HG03095 (cell line): ENCODE data around the gene SOX30.
"Not testable (repeated sequence)": the region's sequence is repeated elsewhere in the genome, so short reads cannot be mapped to it uniquely, and the experiment has no call there.

Experiments
- ATAC-seq: cut with Tn5 transposase; IDR thresholded peaks from one replicate; pipeline ENCODE4 v1.9.1; 2021; ENCODE audit warnings: moderate library complexity; ENCODE audit not compliant: unreplicated experiment

The SOX30 gene

DNA sequence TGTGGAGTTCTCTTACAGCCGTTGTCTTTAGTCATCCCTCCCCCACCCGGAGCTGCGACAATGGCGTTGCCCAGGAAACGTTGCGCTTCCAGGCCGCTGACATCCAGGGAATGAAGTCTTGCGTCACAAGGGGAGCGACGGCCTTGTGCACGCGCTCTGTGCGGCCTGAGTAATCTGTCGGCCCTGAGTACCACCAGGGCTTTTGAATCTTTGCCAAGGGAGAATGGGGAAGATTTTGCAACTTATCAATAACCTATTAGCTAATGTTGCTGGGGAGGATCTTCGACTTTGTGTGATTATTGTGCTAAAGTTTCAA, at the start of gene SOX30:
SOX30 (minus strand) TSS at position 62 of the 316 bp plus-strand sequence. CDS start 360 bp downstream, outside the sequence.
- ATAC-seq: no peak

DNA sequence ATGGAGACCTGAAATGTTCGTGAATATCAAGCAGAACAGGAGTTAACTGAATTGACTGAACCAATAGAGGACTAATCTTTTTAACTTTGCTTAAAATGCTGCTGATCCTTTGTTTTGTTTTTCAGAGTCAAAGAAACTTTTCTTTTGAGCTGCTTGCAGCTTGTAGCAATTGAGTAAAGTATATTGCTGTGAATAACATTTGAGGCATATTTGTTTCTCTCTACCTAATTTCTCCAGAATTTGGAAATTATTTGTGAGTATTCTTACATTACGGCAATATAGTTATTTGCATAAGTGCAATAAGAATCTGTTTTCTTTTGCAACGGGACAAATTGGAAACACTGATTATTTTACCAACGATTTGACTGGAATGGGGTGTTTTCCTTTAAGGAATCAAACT, 46.4 kb upstream of the SOX30 start:
- not testable (repeated sequence) for ATAC-seq

GRCh38 chr5:157696154-157696553, 43.9 kb upstream of the SOX30 start:
- ATAC-seq: not testable (repeated sequence)

DNA sequence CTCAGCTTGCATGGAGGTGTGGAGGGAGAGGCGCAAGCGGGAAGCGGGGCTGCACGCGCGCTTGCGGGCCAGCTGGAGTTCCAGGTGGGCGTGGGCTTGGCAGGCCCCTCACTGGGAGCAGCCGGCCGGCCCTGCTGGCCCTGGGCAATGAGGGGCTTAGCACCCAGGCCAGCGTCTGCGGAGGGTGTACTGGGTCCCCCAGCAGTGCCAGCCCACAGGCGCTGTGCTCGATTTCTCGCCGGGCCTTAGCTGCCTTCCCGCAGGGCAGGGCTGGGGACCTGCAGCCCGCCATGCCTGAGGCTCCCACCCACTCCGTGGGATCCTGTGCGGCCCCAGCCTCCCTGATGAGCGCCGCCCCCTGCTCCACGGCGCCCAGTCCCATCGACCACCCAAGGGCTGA, 41.6 kb upstream of the SOX30 start:
- not testable (repeated sequence) for ATAC-seq

DNA sequence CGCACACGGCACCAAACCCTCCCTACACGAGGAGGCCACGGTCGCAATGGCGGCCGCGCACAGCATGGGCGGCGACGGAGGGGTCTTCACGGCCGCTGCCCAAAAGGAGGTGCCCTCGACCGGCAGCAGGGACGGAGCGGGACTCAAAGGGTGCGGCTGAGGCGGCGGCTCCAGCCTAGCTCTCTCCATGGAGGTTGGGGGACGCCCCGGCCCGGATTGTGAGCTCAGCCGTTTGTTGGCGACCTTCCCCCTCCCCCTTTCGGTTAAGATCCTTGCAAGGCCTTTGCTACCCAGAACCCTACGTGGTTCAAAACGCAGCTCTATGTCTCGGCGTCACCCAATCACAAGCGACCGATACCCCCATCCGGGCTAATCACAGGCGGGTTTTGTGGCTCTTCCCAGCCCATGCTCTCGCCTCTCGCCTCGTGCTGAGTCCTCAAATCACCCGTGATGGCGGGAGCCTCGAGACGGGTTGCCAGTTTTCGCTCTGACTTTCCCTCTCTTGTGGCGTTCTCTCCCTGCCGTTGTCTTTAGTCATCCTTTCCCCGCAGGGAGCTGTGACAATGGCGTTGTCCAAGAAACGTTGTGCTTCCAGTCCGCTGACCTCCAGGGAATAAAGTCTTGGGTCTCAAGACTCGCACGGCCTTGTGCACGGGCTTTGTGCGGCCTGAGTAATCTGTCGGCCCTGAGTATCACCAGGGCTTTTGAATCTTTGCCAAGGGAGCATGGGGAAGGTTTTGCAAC, 38.6 kb upstream of the SOX30 start:
- ATAC-seq: no peak

GRCh38 chr5:157689942-157690689, 37.9 kb upstream of the SOX30 start:
- ATAC-seq: no peak

DNA sequence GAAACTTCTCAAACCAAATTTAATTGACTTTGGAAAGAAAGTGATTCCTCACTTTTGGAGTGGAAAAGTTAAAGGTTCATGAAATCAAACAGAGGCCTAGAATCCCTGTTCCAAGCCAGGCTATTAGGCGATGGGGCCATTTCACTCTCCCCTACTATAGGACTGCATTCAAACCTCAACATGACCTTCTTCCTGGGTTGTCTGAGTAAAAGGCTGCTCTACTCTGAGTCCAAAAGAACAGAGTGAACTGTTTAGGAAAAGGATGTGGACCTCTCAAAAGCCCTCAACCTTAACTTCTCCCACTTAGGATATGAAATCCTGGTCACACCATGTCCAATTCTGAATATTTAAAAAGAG, 34.9 kb upstream of the SOX30 start:
- no peak for ATAC-seq

DNA sequence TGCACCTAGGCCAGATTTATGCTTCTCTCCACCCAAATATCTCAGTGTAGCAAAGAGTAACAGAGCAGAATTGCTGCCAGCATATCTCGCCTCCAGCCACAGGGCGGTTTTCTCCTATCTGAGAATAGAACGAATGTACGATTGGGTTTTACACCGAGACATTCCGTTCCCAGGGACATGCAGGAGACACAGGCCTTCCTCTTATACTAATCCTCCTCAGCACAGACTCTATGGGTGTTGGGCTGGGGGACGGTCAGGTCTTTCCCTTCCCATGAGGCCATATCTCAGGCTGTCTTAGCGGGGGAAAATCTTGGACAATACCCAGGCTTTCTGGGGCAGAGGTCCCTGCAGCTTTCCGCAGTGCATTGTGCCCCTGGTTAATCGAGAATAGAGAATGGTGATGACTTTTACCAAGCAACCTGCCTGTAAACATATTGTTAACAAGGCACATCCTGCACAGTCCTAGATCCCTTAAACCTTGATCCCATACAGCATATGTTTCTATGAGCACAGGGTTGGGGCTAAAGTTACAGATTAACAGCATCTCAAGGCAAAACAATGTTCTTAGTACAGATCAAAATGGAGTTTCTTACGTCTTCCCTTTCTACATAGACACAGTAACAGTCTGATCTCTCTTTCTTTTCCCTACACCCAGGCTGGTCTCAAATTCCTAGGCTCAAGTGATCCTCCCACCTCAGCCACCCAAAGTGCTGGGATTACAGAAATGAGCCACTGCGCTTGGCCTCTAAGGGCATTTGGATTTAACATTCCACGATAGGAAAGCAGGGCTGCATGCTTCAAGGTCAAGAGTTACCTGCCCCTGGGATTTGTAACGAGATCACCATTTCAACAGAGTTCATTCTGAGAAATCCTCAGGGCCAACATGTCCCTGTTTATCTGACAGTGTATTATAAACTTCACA, 34.3 kb upstream of the SOX30 start:
- not testable (repeated sequence) for ATAC-seq

GRCh38 chr5:157682257-157682656, 30.0 kb upstream of the SOX30 start:
- ATAC-seq: no peak

- ATAC-seq: no peak
These were observed 28.8 kb upstream of the SOX30 start for GRCh38 chr5:157681048-157681447.

- ATAC-seq: no peak
These were observed 28.0 kb upstream of the SOX30 start for GRCh38 chr5:157680239-157680638.

GRCh38 chr5:157679801-157680200, 27.6 kb upstream of the SOX30 start:
- no peak for ATAC-seq

DNA sequence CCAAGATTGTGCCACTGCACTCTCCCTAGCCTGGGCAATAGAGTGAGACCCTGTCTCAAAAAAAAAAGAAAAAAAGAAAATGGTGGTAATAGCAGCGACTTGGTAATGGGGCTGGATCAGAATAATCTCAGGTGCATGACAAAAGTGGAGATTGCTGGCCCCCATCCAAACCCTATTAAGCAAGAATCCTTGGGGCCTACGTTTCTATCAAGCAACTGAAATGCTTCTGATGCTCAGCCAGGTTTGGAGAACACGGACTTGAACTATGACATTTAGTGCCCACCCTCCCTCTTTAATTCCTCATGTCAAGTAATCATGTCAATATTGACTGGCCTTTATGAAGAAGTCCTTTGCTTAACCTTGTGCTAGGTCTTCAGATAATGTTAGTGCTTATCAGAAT, 25.7 kb upstream of the SOX30 start:
- no peak for ATAC-seq

DNA sequence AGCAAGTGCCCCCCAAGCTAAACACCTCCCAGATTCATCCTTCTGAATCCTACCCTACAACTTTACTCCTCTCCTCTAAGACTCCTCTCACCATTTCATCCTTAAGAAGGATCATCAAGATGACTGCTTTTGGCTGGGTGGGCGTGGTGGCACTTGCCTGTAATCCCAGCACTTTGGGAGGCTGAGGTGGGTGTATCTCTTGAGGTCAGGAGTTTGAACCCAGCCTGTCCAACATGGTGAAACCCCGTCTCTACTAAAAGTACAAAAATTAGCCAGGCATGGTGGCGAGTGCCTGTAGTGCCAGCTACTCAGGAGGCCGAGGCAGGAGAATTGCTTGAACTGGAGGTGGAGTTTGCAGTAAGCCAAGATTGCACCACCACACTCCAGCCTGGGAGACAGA, 22.1 kb upstream of the SOX30 start:
- ATAC-seq: not testable (repeated sequence)

DNA sequence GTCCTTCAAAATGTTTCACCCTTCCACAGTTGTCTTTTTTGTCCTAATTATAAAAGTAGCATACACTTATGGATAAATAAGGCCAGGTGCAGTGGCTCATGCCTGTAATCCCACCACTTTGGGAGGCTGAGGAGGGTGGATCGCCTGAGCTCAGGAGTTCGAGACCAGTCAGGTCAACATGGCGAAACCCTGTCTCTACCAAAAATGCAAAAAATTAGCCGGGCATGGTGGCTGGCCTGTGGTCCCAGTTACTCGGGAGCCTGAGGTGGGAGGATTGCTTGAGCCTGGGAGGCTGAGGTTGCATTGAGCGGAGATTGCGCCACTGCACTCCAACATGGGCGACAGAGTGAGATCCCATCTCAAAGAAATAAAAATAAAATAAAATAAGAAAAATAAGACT, 20.7 kb upstream of the SOX30 start:
- no peak for ATAC-seq

GRCh38 chr5:157671592-157672330, 19.5 kb upstream of the SOX30 start:
- ATAC-seq: no peak

GRCh38 chr5:157670662-157671591, 18.7 kb upstream of the SOX30 start, which contains the start of gene C5orf52:
Gene C5orf52 (plus strand): TSS chr5:157671533. CDS start chr5:157671615, 82 bp downstream.
- no peak for ATAC-seq

- no peak for ATAC-seq
These were observed 17.5 kb upstream of the SOX30 start for GRCh38 chr5:157669701-157670097.

- ATAC-seq: no peak
These were observed 16.1 kb upstream of the SOX30 start for GRCh38 chr5:157668356-157668755.
